GM19193 (cell line): ENCODE results near the gene FAM120AOS.

Experiments used
- POLR2A ChIP-seq: IDR thresholded peaks from 4 replicates; pipeline ENCODE4 v1.6.1; 2011; ENCODE audit not compliant: insufficient read depth, insufficient read length; ENCODE audit errors: extremely low read depth

The FAM120AOS gene

DNA sequence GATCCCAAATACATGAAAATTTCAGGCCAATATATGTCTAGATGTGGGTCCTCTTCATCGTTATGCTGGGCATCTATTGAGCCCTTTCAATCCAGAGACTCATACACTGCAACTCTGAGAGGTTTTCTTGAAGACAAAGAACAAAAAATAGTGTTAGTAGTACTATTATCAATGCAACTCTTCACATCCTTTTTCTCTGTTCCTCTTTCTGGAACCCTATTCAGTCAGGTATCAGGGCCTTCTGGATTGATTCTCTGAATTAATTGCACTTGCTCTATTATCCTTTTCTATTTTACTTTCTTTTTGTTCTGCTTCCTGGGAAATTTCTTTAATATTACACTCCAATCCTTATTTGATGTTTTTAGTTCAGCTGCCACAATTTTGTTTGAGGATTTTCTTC, 20.4 kb downstream of the FAM120AOS start:
- TF ChIP-seq POLR2A: no peak

DNA sequence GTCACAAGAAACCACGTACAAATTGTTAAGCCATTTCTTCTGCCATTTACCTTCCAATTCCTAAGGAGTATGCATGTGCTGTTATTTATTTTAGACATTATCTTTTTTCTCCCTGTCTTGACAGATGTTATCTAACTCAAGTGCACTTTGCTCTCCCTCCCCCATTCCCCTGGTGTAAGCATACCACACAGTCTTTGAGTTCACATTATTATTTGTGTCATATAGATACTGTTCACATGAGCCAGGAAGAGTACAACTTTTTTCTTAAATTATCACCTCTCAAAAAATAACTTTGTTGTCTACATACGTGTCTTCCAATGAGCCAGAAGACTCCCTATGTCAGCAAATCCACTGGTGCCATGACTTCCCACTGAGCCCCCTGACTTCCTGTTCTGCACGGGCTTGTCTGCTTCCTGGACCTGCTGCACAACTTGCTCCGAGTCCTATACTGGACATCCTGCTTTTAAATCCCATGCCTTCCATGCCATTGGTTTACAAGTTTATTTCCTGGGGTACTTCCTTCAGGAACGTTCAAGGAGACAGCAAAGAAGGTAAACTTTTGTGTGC, 21.8 kb downstream of the FAM120AOS start:
- no peak for TF ChIP-seq POLR2A

DNA sequence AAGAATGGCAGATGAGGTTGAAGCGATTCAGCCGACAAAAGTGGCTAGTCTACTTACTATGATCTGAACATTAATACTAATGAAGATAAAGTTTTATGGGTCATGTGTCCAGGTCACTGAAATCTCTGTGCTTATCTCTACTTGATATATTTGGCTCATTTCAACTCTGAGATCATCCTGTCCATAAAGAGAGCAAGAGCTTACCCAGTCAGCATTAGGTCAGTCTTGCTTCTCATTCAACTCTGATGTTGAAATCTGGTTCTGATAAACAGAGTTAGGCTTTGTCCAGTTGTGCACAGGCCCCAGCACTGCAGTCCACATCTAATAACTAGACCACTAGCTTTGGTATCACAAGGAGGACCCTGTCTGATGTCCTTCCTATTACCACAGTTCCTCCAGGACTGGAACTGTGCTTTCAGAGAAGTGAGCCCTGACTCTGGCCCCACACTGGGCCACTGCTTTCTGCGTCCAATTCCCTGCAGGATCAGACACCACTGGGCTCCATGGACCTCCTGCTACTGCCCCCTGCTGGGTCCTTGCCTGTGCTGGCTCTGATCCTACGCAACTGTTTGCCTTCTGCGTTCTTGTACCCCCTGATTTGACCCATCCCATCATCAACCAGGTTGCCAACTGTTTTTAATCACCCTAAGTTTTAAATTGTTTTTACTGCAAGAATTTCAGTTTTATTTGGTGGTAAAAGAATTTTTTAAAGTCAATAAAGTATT, 25.6 kb downstream of the FAM120AOS start:
- no peak for TF ChIP-seq POLR2A

GRCh38 chr9:93422977-93423616, 30.3 kb downstream of the FAM120AOS start:
- no peak for TF ChIP-seq POLR2A

DNA sequence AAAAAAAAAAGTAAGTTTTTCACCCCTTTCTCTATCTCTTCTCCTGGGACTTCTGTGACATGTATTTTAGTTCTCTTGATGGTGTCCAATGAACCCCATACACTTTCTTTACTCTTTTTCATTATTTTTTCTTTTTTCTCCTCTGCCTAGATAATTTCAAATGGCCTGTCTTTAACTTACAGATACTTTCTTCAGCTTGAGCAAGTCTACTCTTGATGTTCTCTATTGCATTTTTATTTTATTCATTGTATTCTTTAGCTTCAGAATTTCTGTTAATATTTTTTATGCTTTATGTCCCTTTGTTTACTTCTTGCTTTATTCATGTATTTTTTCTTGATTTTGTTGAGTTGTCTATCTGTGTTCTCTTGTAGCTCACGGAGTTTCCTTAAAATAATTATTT, 34.4 kb downstream of the FAM120AOS start:
- TF ChIP-seq POLR2A: no peak

GRCh38 chr9:93417538-93417937, 35.8 kb downstream of the FAM120AOS start:
- TF ChIP-seq POLR2A: no peak

DNA sequence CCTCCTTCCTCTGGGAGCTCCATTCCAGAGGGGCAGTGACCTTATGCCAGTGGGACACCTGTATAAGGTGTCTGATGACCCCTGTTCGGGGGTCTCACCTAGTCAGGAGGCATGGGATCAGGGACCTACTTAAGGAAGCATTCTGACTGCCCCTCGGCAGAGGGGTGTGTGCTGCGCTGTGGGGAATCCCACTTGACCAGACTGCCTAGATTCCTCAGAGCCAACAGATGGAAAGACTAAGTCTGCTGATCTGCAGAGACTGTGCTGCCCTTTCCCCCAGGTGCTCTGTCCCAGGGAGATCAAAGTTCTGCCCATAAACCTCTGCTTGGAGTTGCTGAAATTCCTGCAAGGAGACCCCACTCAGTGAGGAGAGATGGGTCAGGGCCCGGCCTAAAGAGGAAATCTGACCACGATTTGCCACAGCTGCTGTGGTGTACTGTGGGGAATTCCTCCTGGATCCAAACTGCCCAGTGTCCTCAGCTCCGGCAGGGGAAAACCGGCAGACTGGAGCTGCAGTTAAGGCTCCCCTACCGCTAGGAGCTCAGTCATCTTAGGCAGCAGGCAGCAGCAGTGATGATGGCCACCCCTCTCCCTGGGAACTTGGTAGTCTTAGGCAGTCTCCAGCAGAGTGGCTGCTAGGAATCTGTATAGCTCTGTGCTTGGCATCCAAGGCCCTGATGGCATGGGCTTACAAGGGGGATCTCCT, 36.7 kb downstream of the FAM120AOS start:
- TF ChIP-seq POLR2A: no peak

GRCh38 chr9:93415176-93415690, 38.1 kb downstream of the FAM120AOS start:
- TF ChIP-seq POLR2A: no peak

DNA sequence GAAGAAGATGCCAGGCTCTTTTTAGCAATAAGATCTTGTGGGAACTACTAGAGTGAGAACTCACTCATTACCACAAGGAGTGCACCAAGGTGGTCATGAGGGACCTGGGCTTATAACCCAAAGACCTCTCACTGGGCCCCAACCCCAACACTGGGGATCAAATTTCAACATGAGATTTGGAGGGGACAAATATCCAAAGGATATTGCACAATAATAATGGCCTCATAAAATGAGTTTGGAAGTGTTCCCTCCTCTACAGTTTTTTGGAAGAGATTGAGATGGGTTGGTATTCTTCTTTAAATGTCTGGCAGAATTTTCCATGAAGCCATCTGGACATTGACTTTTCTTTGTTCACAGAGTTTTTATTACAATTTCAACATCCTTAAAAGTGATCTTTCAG, 39.9 kb downstream of the FAM120AOS start:
- no peak for TF ChIP-seq POLR2A

- no peak for TF ChIP-seq POLR2A
Measured at GRCh38 chr9:93406371-93406770, 47.0 kb downstream of the FAM120AOS start.

- TF ChIP-seq POLR2A: no peak
Measured at GRCh38 chr9:93398471-93398870, 54.9 kb downstream of the FAM120AOS start.

- no peak for TF ChIP-seq POLR2A
Measured at GRCh38 chr9:93397661-93398373, 55.6 kb downstream of the FAM120AOS start.
